ENCODE data around the gene OXSR1. TPM values are rescaled to one million over a fixed set of nuclear protein-coding genes. Genes with fewer than 3 reads are reported as not detected.
"Not testable (repeated sequence)": the region's sequence is repeated elsewhere in the genome, so short reads cannot be mapped to it uniquely, and the experiment has no call there.

OXSR1 gene
- total RNA-seq, 1 experiment from 2014 or later = 27.9 TPM

DNA sequence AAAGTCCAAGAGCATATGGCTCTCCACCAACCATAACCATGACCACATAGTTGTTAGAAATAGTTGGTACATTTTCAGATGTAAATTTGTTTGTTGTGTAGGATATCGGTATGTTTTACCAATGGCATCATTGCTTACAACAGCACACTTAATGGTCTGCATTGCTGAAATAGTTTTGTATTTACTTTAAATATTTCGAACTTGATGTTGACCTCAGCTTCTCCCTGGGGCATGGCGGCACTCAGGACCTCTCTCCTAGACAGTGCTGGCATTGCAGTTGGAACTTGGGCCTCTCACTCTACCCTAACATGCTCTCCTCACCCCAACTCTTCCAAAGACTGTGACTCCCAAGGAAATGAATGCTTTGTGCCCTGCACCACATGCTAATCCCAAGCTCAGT, 105.3 kb downstream of the OXSR1 start:
- DNase-seq (ENCODE audit: low read depth, low spot score) = no peak
- in situ Hi-C loops (cut with HindIII; ENCODE audit: low pct_unique_long_range_greater_than_20kb, low sequenced_read_pairs) = no loop called here

DNA sequence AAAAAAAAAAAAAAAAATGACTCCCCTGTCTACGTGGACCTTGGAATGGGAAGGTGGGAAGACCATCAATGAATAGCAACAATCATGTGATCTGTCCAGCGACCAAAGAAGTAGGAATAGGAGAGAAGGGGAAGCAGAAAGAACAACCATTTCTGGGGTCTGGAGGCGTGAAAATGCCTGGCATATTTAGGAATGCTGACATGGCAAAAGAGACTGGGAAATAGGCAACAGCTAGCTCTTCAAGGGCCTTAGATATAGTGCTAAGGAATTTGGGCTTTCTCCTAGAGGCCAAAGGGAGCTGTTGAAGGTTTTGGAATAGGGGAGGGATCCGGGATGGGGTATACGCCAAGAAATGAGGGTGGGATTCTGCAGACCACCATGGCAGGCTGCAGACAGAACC, 106.2 kb downstream of the OXSR1 start:
- DNase-seq (ENCODE audit: low read depth, low spot score) = no peak
- in situ Hi-C loops (cut with HindIII; ENCODE audit: low pct_unique_long_range_greater_than_20kb, low sequenced_read_pairs) = no loop called here

DNA sequence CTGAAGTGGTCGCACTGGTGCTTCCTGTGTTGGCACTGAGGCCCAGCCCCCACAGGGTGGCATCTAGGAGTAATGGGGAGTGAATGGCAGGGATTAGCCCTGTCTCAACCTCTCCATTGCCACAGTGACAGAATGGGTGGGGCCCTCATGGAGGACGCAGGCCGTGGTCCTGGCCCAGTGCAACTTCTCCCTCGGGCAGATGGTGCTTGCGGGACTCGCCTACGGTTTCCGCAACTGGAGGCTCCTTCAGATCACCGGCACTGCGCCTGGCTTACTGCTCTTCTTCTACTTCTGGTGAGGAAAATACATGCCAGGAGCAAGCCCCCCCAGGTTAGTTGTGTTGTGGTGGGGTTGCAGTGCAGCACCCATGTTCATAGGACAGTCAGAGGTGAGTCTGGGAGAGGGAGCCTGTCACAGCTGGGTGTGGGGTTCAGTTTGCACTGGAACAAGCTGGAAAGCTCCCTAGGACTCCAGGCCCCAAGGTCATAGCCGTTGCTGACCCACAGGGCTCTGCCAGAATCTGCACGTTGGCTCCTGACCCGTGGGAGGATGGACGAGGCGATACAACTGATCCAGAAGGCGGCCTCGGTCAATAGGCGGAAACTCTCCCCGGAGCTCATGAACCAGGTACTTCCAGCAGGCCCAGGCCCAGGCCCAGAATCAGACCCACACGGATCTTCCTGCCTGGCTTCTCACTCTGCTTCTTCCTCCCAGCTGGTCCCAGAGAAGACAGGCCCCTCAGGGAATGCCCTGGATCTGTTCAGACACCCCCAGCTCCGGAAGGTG, 109.7 kb downstream of the OXSR1 start:
- DNase-seq (ENCODE audit: low read depth, low spot score) = no peak
- in situ Hi-C loops (cut with HindIII; ENCODE audit: low pct_unique_long_range_greater_than_20kb, low sequenced_read_pairs) = no loop called here

- no peak for DNase-seq (ENCODE audit: low read depth, low spot score)
- in situ Hi-C loops (cut with HindIII; ENCODE audit: low pct_unique_long_range_greater_than_20kb, low sequenced_read_pairs) = no loop called here
These were observed 110.3 kb downstream of the OXSR1 start for GRCh38 chr3:38275658-38276057.

DNA sequence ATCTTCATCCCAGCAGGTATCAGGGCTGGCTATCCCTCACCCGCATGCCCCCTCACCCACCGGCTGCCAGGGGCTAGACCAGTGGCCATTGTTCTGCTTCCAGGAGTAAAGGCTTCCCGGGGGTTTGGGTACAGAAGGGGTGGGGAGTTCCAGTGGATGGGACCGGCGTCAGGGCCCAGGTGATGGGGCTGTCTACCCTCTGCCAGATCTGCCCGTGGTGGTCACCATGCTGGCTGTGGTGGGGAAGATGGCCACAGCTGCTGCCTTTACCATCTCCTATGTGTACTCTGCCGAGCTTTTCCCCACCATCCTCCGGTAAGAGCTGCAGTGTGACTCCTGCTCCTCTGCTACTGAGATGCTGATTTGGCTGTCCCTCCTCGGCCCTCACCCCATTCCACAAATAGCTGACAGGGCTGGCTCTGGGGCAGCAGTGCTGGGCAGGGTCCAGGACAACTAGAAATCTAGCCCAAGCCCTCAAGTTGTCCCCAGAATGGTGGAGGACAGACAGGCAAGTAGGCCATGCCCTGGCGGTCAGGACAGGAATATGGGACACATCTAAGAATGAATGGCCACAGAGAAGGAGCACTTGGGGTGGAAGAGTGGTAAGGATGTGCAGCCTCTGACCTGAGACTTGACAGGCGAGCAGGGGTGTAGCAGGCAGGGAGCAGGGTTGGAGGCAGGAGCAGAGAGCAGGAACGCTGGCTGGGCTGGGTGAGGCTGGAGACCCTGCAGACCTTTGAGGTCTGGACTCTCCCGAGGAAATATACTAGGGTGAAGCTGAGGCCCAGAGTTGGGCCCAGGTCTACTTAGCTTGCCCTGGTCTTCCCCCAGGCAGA, 111.0 kb downstream of the OXSR1 start:
- in situ Hi-C loops (cut with HindIII; ENCODE audit: low pct_unique_long_range_greater_than_20kb, low sequenced_read_pairs) = no loop called here
- no peak for DNase-seq (ENCODE audit: low read depth, low spot score)

DNA sequence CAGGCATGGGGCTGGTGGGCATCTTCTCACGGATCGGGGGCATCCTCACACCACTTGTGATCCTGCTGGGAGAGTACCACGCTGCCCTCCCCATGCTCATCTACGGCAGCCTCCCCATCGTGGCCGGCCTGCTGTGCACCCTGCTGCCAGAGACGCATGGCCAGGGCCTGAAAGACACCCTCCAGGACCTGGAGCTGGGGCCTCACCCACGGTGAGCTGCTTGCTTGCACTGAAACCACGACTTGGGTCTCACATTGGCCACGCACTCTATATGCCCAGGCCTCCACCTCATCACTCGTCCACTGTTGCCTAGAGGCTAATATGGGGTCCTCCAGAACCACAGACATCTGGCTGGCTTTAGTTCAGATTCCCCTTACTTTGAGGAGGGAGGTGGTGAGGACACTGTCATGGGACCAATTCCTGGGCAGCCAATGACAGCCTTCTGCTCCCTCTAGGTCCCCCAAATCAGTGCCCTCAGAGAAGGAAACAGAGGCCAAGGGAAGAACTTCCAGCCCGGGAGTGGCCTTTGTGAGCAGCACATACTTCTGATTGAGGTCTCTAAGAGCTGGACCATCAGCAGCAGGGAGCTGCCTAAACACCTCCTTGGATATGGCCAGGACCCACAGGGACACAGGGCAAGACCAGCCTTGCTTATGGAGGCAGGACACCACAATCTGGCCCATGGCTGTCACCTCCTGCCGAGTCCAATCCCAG, 111.7 kb downstream of the OXSR1 start:
- in situ Hi-C loops (cut with HindIII; ENCODE audit: low pct_unique_long_range_greater_than_20kb, low sequenced_read_pairs) = no loop called here
- no peak for DNase-seq (ENCODE audit: low read depth, low spot score)

DNA sequence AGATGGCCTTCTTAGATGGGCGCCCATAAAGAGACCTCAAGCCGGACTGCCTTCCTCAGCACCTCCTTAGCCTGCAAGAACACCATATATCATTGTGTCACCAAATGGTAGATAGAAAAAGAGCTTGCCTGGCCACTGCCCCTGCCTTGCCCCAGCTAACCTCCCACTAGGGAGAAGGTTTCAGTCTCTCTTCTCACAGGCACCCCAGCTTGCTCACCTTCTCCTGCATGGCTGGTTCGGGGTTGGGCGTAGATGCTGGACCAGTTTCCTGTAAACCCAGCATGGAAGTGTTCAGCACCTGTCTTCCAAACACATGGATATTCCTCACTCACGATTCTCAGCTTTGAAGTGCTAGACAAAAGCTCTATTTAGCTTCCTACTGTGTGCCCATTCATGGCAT, 113.5 kb downstream of the OXSR1 start:
- no peak for DNase-seq (ENCODE audit: low read depth, low spot score)
- in situ Hi-C loops (cut with HindIII; ENCODE audit: low pct_unique_long_range_greater_than_20kb, low sequenced_read_pairs) = no loop called here

GRCh38 chr3:38281895-38282686, 116.8 kb downstream of the OXSR1 start, which contains the start of gene SLC22A14:
TSS of gene SLC22A14 (plus strand) at chr3:38282294. CDS start at chr3:38306027, 23,733 bp downstream.
- peak; percentile 49 for DNase-seq (ENCODE audit: low read depth, low spot score)
- in situ Hi-C loops (cut with HindIII; ENCODE audit: low pct_unique_long_range_greater_than_20kb, low sequenced_read_pairs) = no loop called here

DNA sequence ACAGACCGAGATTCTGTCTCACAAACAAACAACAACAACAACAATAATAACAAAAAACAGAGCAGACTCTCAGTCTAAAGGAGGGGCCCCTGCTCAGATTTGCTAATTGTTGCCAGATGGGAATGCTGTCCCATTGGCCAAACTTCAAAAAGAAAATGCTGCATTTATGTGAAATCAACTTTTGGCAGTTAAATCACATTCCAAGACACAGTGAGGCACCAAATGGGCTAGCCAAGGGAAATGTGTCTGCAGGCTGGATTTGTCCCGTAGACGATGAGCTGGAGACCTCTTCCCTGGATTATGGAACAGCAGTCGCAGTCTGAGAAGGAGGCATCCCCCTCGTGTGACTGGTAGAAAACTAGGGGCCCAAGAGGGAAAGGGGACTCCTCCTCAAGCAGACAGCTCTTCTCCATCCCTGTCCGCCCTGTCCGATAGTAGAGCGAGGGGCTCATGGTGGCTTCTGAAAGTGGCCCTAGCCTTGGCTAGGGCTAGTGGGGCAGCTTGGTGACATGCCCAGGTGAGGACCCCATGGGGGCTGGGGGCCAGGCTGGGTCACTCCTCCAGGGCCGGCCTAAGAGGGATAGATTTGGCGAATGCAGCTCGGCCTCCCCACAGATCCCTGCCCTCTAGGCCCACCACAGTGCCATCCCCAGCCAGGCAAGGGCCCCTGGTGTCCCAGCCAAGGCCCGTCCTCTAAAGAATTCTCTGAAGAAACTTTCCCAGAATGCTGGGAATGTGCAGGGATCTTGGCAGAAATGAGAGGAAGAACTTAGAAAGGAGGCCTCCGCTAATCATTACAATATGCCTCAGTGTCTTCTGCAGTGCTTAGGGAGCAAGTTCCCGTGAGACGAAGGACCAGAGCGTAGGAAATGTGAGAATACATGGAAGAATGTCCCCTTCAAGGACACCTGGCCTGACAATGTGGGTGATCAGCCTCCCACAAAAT, 118.7 kb downstream of the OXSR1 start:
- in situ Hi-C loops (cut with HindIII; ENCODE audit: low pct_unique_long_range_greater_than_20kb, low sequenced_read_pairs) = no loop called here
- DNase-seq (ENCODE audit: low read depth, low spot score) = no peak

- no peak for DNase-seq (ENCODE audit: low read depth, low spot score)
- in situ Hi-C loops (cut with HindIII; ENCODE audit: low pct_unique_long_range_greater_than_20kb, low sequenced_read_pairs) = no loop called here
These were observed 119.4 kb downstream of the OXSR1 start for GRCh38 chr3:38284756-38285150.

DNA sequence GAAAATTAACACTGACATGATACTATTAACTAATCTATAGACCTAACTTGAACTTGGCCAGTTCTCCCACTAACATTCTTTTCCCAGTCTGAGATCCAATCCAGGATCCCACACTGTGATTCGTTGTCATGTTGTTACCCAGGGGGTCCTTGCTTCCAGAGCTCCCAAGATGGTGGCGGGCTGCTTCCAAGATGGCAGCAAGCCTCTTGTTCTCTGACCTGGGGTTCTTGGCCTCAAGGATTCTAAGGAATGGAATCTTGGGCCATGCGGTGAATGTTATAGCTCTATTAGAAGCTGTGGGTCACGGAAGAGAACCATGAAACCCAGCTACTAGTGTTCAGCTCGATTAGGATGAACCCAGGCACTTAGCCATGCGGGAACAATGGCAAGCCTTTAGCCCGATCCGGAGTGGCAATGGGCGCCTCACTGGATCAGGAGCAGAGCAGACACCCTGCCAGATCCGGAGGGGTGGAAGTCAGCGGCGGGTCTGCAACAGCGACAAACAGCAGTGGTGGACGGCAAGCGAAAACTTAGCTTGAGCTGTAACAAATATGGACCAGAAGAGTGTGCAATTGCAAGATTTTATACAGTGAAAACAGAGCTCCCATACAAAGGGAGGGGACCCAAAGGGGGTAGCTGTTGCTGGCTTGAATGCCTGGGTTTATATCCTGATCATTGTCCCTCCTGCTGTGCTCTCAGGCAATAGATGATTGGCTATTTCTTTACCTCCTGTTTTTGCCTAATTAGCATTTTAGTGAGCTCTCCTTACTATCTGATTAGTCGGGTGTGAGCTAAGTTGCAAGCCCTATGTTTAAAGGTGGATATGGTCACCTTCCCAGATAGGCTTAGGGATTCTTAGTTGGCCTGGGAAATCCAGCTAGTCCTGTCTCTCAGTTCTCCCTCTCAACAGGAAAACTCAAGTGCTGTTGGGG, 124.2 kb downstream of the OXSR1 start:
- in situ Hi-C loops (cut with HindIII; ENCODE audit: low pct_unique_long_range_greater_than_20kb, low sequenced_read_pairs) = not testable (repeated sequence)

DNA sequence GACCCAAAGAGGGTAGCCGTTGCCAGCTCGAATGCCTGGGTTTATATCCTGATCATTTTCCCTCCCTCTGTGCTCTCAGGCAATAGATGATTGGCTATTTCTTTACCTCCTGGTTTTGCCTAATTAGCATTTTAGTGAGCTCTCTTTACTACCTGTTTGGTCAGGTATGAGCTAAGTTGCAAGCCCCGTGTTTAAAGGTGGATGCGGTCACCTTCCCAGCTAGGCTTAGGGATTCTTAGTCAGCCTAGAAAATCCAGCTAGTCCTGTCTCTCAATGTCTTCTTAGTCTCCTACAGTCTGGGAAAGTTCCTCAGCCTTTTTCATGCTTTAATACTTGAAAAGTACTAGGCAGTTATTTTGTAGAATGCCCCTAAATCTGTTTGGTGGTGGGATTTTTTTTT, 131.7 kb downstream of the OXSR1 start:
- in situ Hi-C loops (cut with HindIII; ENCODE audit: low pct_unique_long_range_greater_than_20kb, low sequenced_read_pairs); DNase-seq (ENCODE audit: low read depth, low spot score): not testable (repeated sequence)

More for the DNA sequence above, 124.2 kb downstream of the OXSR1 start:
- DNase-seq (ENCODE audit: low read depth, low spot score) = not testable (repeated sequence)

DNA sequence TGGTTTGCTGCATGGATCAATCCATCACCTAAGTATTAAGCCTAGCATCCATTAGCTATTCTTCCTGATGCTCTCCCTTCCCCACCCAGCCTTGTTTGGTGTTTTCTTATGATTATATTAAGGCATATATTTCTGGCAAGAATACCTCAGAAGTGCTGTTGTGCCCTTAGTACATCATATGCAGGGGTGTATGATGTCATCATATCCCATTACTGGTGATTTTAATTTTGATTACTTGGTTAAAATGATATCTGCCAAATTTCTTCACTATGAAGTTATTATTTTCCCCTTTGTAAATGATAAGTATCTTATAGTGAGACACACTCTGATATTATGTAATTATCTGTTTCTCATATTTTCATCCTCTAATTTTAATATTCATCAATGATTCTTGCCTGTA, 132.2 kb downstream of the OXSR1 start:
- in situ Hi-C loops (cut with HindIII; ENCODE audit: low pct_unique_long_range_greater_than_20kb, low sequenced_read_pairs) = no loop called here
- no peak for DNase-seq (ENCODE audit: low read depth, low spot score)

DNA sequence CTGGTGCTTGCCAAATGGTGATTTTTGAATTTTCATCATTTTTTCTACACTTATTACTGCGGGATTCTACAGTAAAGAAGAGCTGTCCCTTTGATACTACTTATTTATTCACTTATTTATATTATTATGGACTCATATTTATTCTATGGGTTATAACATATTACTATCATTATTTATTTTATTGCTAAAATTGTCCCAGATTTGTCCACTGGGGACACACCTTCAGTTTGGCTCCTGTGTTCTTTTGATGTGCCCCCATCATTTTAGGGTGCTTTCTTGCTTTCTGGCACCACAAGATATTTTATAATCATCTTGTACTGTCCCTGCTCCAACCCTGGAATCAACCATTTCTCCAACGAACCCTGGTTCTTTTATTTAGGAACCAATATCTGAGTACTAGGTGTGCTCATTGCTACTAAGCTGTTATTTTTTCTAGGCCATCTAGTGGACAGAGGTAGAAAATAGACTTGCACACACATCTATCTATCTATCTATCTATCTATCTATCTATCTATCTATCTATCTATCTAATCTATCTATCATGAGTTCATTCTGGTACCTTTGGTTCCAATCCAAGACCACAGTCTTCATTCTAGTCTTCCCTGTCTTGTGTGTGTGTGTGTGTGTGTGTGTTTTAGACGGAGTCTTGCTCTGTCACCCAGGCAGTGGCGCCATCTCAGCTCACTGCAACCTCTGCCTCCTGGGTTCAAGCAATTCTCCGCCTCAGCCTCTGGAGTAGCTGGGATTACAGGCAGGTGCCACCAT, 132.8 kb downstream of the OXSR1 start:
- DNase-seq (ENCODE audit: low read depth, low spot score) = peak; percentile 40
- in situ Hi-C loops (cut with HindIII; ENCODE audit: low pct_unique_long_range_greater_than_20kb, low sequenced_read_pairs) = no loop called here

Measured in SK-MEL-5 (cell line).